GM20000 (cell line): ENCODE results near the gene DPF3.
A peak's percentile ranks its signal among the peaks of the same experiment; 100 is the strongest.

Experiments used
- DNase-seq: peaks from one replicate; pipeline ENCODE4 v3.0.0; 2012; ENCODE audit warnings: low spot score
- CTCF ChIP-seq: IDR thresholded peaks from 2 replicates; pipeline ENCODE4 v1.5.1; 2012; ENCODE audit warnings: mild to moderate bottlenecking, control low read depth; ENCODE audit errors: extremely low read depth, missing control alignments

DPF3 gene

DNA sequence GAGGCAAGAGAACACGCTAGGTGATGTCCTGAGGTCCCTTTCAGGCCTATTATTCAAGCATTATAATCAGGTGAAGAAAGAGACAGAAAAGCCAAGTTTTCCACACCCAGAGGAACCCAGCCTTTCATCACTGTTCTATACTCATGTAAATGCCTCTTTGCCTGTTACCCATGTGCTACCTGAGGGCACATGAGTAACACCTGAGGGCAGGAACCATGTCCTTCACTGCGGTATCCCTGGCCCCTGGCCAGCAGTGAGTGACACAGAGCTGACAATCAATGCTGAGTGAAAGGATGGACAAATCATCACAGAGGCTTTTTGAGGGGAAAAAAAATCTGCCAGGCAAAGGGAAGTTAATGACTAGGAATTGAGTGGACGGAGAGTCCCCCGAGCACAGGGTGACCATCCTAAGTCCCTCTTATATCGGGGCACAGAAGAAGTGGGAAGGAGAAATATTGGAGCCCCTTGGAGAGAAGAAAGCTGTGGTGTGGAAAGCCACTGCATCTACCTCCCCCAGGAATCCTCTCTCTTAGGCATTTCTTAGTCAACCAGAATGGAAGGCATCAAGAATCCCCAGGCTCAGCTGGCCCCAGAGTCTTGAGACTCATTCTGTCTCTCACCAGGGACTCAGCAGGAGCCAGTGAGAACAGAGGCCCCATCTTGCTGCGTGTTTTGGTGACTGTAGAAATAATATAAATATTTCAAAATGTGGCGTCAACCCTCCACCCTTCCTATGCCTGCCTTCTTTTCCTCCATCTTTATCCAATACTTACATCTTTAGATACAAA, 212.9 kb downstream of the DPF3 start:
- no peak for TF ChIP-seq CTCF
- no peak for DNase-seq

- no peak for TF ChIP-seq CTCF
- DNase-seq, result no peak
These were observed 214.3 kb downstream of the DPF3 start for GRCh38 chr14:72679536-72680151.

GRCh38 chr14:72679141-72679535, 214.8 kb downstream of the DPF3 start:
- no peak for DNase-seq
- no peak for TF ChIP-seq CTCF

DNA sequence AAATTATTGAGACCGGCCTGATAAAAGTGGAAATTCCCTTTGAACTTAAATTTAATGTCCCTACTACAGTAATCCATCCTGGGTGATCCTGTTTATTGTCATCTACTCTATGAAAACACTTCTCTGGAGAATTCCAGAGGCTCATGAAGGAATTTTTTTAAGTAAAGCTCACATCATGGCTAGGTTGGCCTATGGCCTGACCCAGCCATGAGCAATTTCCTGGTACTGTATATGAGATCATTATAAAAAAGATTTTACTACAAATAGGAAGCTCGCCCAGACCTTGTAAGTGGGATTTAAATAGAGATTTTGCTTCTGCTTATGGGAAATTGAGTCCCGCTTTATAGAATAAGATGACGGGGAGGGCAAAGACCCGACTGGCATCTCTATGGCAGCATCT, 215.5 kb downstream of the DPF3 start:
- no peak for TF ChIP-seq CTCF
- DNase-seq, result no peak

GRCh38 chr14:72677664-72678063, 216.2 kb downstream of the DPF3 start:
- DNase-seq, result no peak
- TF ChIP-seq CTCF, result no peak

DNA sequence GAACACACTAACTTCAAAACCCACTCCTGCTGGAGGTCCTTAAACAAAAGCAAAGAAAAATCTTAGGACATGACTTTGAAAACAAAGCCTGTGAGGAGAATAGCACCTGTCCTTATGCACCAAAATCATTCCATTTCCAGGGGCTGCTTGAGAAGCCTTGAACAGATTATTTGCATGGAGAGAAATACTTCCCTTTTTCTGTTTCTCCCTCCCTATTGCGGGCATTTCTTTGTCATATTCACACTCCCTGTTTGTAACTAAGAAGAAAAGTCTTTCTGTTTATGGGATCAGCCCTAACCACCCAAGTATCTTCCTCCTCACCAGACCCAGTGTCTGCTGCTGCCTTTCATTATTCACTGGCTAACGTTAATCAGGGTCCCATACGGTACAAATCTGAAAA, 218.8 kb downstream of the DPF3 start:
- no peak for TF ChIP-seq CTCF

GRCh38 chr14:72673179-72673578, 220.7 kb downstream of the DPF3 start:
- DNase-seq, result no peak
- no peak for TF ChIP-seq CTCF

More for the DNA sequence above, 218.8 kb downstream of the DPF3 start:
- DNase-seq, result peak; percentile 43
